HG03139 (cell line): ENCODE data around the gene CACNG4.
"Not testable (repeated sequence)": the region's sequence is repeated elsewhere in the genome, so short reads cannot be mapped to it uniquely, and the experiment has no call there.

Source experiments
- ATAC-seq: cut with Tn5 transposase; IDR thresholded peaks from one replicate; pipeline ENCODE4 v1.9.1; 2021; ENCODE audit not compliant: unreplicated experiment

The CACNG4 gene

GRCh38 chr17:66963521-66963908 is 992 bp upstream of the CACNG4 start:
- ATAC-seq = no peak

- no peak for ATAC-seq
Observed at GRCh38 chr17:66964930-66965800, 658 bp downstream of the CACNG4 start.

GRCh38 chr17:66965801-66966262 is 1.3 kb downstream of the CACNG4 start:
- ATAC-seq = no peak

- no peak for ATAC-seq
Observed at GRCh38 chr17:66966298-66966697, 1.8 kb downstream of the CACNG4 start.

- no peak for ATAC-seq
Observed at GRCh38 chr17:66966704-66967418, 2.4 kb downstream of the CACNG4 start.

GRCh38 chr17:66967837-66968543 is 3.5 kb downstream of the CACNG4 start:
- no peak for ATAC-seq

- ATAC-seq = no peak
Observed at GRCh38 chr17:66968916-66969315, 4.4 kb downstream of the CACNG4 start.

GRCh38 chr17:66970140-66970539 is 5.6 kb downstream of the CACNG4 start:
- no peak for ATAC-seq

- no peak for ATAC-seq
Observed at GRCh38 chr17:66970797-66971196, 6.3 kb downstream of the CACNG4 start.

GRCh38 chr17:66971264-66971663 is 6.8 kb downstream of the CACNG4 start:
- ATAC-seq = no peak

GRCh38 chr17:66971730-66972441 is 7.4 kb downstream of the CACNG4 start:
- ATAC-seq = no peak

- ATAC-seq = not testable (repeated sequence)
Observed at GRCh38 chr17:66972442-66972830, 7.9 kb downstream of the CACNG4 start.

- ATAC-seq = no peak
Observed at GRCh38 chr17:66975188-66975587, 10.7 kb downstream of the CACNG4 start.

- ATAC-seq = no peak
Observed at GRCh38 chr17:66975614-66976378, 11.3 kb downstream of the CACNG4 start.

- ATAC-seq = no peak
Observed at GRCh38 chr17:66976379-66976663, 11.8 kb downstream of the CACNG4 start.

- no peak for ATAC-seq
Observed at GRCh38 chr17:66976781-66977201, 12.3 kb downstream of the CACNG4 start.

GRCh38 chr17:66978514-66979061 is 14.1 kb downstream of the CACNG4 start:
- ATAC-seq = no peak

GRCh38 chr17:66980896-66981295 is 16.4 kb downstream of the CACNG4 start:
- ATAC-seq = no peak

- no peak for ATAC-seq
Observed at GRCh38 chr17:66981983-66982508, 17.5 kb downstream of the CACNG4 start.
